B cell (primary cell): ENCODE data around the gene PPP1R18. TPM values are rescaled to one million over a fixed set of nuclear protein-coding genes. Genes with fewer than 3 reads are reported as not detected.

Experiments
- ATAC-seq: fragments of 200-7000 bp; cut with Tn5 transposase; one replicate; pipeline ENCODE4 v1.10.0; 2021; ENCODE audit warnings: low read depth, mild to moderate bottlenecking, moderate number of reproducible peaks, moderate library complexity
- CTCF ChIA-PET: fragments of 350-600 bp; sonication (Branson Sonifier 250); formaldehyde crosslinking; loops from one replicate; lab custom pipeline; 2021; ENCODE audit warnings: antibody characterized with exemption, inconsistent platforms; lab: Charles Lee
- POLR2A ChIA-PET: fragments of 350-600 bp; sonication (Branson Sonifier 250); formaldehyde crosslinking; loops from one replicate; lab custom pipeline; 2021; ENCODE audit warnings: antibody characterized with exemption; lab: Charles Lee
- DNase-seq: peaks from one replicate; pipeline ENCODE4 v3.0.0; 2013
- H2AFZ ChIP-seq: 2 replicates; pipeline ENCODE4 v1.6.1; 2012; ENCODE audit warnings: mild to moderate bottlenecking, low read depth, low read length; ENCODE audit not compliant: insufficient read depth, poor library complexity, severe bottlenecking
- H3K27ac ChIP-seq, 2 donors: 1 replicate in 1 of 2; 2 replicates in 1 of 2; pipeline ENCODE4 v1.5.1; 2012 to 2013; ENCODE audit warnings: low read length in 2 of 2, mild to moderate bottlenecking in 2 of 2, moderate library complexity in 1 of 2
- H3K27me3 ChIP-seq, 4 experiments: fragments of 200-600 bp in 1 of 4; sonication (generic) in 1 of 4; replicated peaks in 1 of 4; 1 replicate in 2 of 4; 2 replicates in 2 of 4; pipeline versions ENCODE4 v1.6.1 to v1.7.0; 2013 to 2016; ENCODE audit warnings: low read length in 3 of 4, mild to moderate bottlenecking in 2 of 4, mixed read lengths in 1 of 4, moderate library complexity in 1 of 4; ENCODE audit not compliant: insufficient read depth in 4 of 4, control insufficient read depth in 3 of 4; ENCODE audit errors: control extremely low read depth in 1 of 4
- H3K36me3 ChIP-seq, 2 experiments: replicated peaks in 1 of 2; 1 replicate in 1 of 2; 2 replicates in 1 of 2; pipeline versions ENCODE4 v1.6.1 to v1.7.1; 2013; ENCODE audit warnings: low read length in 1 of 2; ENCODE audit not compliant: insufficient read depth in 2 of 2, control insufficient read depth in 1 of 2; ENCODE audit errors: control extremely low read depth in 1 of 2, extremely low read depth in 1 of 2
- H3K4me1 ChIP-seq, 2 donors: fragments of 200-600 bp in 1 of 2; sonication (generic) in 1 of 2; 1 replicate in 1 of 2; 2 replicates in 1 of 2; pipeline versions ENCODE4 v1.5.1 to v1.6.1; 2013 to 2017; ENCODE audit warnings: low read length in 2 of 2; ENCODE audit not compliant: control insufficient read depth in 2 of 2, insufficient read depth in 2 of 2
- H3K4me2 ChIP-seq: replicated peaks from 2 replicates; pipeline ENCODE3; 2012; ENCODE audit warnings: mild to moderate bottlenecking, low read depth, low read length; ENCODE audit not compliant: poor library complexity, severe bottlenecking
- H3K4me3 ChIP-seq, 5 experiments: fragments of 200-600 bp in 1 of 5; sonication (generic) in 1 of 5; 1 replicate in 3 of 5; 2 replicates in 2 of 5; pipeline versions ENCODE4 v1.5.1 to v1.7.0; 2011 to 2016; ENCODE audit warnings: low read length in 4 of 5, mild to moderate bottlenecking in 4 of 5, low read depth in 2 of 5, control low read depth in 1 of 5, moderate library complexity in 1 of 5; ENCODE audit not compliant: insufficient read depth in 1 of 5; ENCODE audit errors: control extremely low read depth in 1 of 5, extremely low read depth in 1 of 5
- H3K79me2 ChIP-seq: fragments of 200-600 bp; sonication (generic); one replicate; pipeline ENCODE4 v1.6.0; 2016; ENCODE audit warnings: low read length; ENCODE audit not compliant: control insufficient read depth, insufficient read depth
- H3K9ac ChIP-seq: fragments of 200-600 bp; sonication (generic); 2 replicates; pipeline ENCODE4 v1.6.1; 2017; ENCODE audit warnings: mild to moderate bottlenecking, low read length, moderate library complexity
- H3K9me3 ChIP-seq, 3 donors: one replicate each; pipeline versions ENCODE4 v1.6.1 to v1.7.1; 2013; ENCODE audit warnings: low read length in 2 of 3; ENCODE audit not compliant: control insufficient read depth in 2 of 3, insufficient read depth in 1 of 3; ENCODE audit errors: control extremely low read depth in 1 of 3
- H4K20me1 ChIP-seq: 2 replicates; pipeline ENCODE4 v1.6.0; 2012; ENCODE audit warnings: mild to moderate bottlenecking, low read length; ENCODE audit not compliant: insufficient read depth, control insufficient read depth, poor library complexity, severe bottlenecking
- H3K27ac Mint-ChIP-seq: one replicate; pipeline ENCODE4 v1.8.0; 2021; ENCODE audit warnings: mixed read lengths
- H3K27me3 Mint-ChIP-seq: one replicate; pipeline ENCODE4 v1.8.0; 2021; ENCODE audit warnings: mixed read lengths
- H3K4me1 Mint-ChIP-seq: one replicate; pipeline ENCODE4 v1.8.0; 2021; ENCODE audit warnings: mixed read lengths
- H3K4me3 Mint-ChIP-seq: one replicate; pipeline ENCODE4 v1.8.0; 2021; ENCODE audit warnings: mixed read lengths
- H3K9me3 Mint-ChIP-seq: one replicate; pipeline ENCODE4 v1.8.0; 2022; ENCODE audit warnings: mixed read lengths; ENCODE audit not compliant: insufficient read depth
- CTCF ChIP-seq: fragments of 200-600 bp; IDR thresholded peaks from one replicate; pipeline ENCODE4 v1.8.0; 2022; ENCODE audit warnings: antibody characterized with exemption, mild to moderate bottlenecking
- WGBS: methylation state at CpG from one replicate; pipeline ENCODE4 v1.1.5; 2013; ENCODE audit warnings: missing lambda C conversion rate; ENCODE audit not compliant: insufficient coverage; 5-methylcytosine and 5-hydroxymethylcytosine counted together
- intact Hi-C: fragments of 100-400 bp; cut with micrococcal nuclease; formaldehyde crosslinking; loops from one replicate; pipeline ENCODE4 v1.10.0; 2022
- polyA plus RNA-seq: library from polyadenylated mRNA; depleted of rRNA; stranded (reverse); fragments of >200 nt; gene quantifications from 2 replicates; pipeline ENCODE4 v1.2.3, GENCODE V29; 2012
- total RNA-seq, 2 donors: library from RNA; stranded (reverse); fragments of 120-200 nt in 1 of 2; gene quantifications; 1 replicate in 1 of 2; 2 replicates in 1 of 2; pipeline versions ENCODE4 v1.2.3 to v1.2.4, GENCODE V29; 2013 to 2022

PPP1R18 gene
- total and polyA plus RNA-seq, 2 donors (not counting 1 experiment from before 2014, with no cell fraction given), result 113 to 125 TPM

GRCh38 chr6:30686908-30687658 is 638 bp upstream of the PPP1R18 start:
- Histone ChIP-seq H3K4me1 (peaks cover 39 to 46% of the 10 kb centered on the region in 2 donors), H3K79me2 (peaks cover 59% of the 10 kb centered on the region), H3K4me2 (peak overlapping the region; percentile 100), H3K36me3 (peaks cover 0 to 3% of the 10 kb centered on the region in 2 experiments), H3K9ac (peak overlapping the region; percentile 98), H3K27ac (peak overlapping the region; percentile 93 to 97), H3K9me3 (no peaks in the 10 kb centered on the region), H2AFZ (peak overlapping the region; percentile 82), H3K27me3 (no peaks in the 10 kb centered on the region), H4K20me1 (peaks cover 46% of the 10 kb centered on the region), H3K4me3 (peak overlapping the region; percentile 40 to 100 (median 93))
- Mint-ChIP-seq H3K4me3 (peak overlapping the region; percentile 97), H3K27ac (peak overlapping the region; percentile 99), H3K27me3 (no peaks in the 10 kb centered on the region), H3K4me1 (peaks cover 71% of the 10 kb centered on the region), H3K9me3 (no peaks in the 10 kb centered on the region)
- no peak for TF ChIP-seq CTCF
- WGBS, result under 1% methylated on average over 37 of the region's 52 CpGs
- ATAC-seq, result peak; percentile 55
- intact Hi-C loops, result loop anchor here (1.0 to 2.0 kb wide), 2 partner anchors 14 to 30 kb away; partner anchors contain the start of genes DHX16 and MDC1
- ChIA-PET CTCF (interaction anchor here (0.9 to 8.9 kb wide), 5 partner anchors 8 to 91 kb away, joined by 3 to 151 read pairs (median 11); partner anchors contain the start of genes MDC1 and TUBB), POLR2A (interaction anchor here (0.7 to 3.2 kb wide), 7 partner anchors 8 to 747 kb away, joined by 3 to 45 read pairs (median 6); partner anchors contain the start of genes MDC1, MRPS18B, PPP1R10 and TUBB)
- DNase-seq, result peak; percentile 90
